HL-60 (cell line): ENCODE results near the gene KIZ.

Source experiments
- TF ChIP-seq, protein P1 (sequence below): IDR thresholded peaks from one replicate; pipeline ENCODE4 v1.5.1; 2011; ENCODE audit warnings: low read length, control low read depth, inconsistent platforms; ENCODE audit not compliant: insufficient read depth
- TF ChIP-seq, protein P2 (sequence below): IDR thresholded peaks from 2 replicates; pipeline ENCODE4 v1.6.1; 2012; ENCODE audit warnings: low read depth; ENCODE audit not compliant: insufficient replicate concordance

DNA sequence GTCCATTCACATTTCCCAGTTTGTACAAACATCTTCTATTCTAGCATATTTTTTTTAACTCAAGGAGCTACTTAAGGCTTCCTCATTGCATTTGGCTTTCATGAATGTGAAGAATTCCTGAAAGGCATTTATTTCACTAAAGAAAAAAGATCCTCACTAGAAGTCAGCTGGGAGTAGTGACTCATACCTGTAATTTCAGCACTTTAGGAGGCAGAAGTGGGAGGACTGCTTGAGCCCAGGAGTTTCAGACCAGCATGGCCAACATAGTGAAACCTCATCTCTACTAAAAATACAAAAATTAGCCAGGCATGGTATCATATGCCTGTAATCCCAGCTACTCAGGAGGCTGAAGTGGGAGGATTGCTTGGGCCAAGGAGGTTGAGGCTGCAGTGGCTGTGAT lies 146.4 kb downstream of the KIZ start:
- TF ChIP-seq, protein P1, sequence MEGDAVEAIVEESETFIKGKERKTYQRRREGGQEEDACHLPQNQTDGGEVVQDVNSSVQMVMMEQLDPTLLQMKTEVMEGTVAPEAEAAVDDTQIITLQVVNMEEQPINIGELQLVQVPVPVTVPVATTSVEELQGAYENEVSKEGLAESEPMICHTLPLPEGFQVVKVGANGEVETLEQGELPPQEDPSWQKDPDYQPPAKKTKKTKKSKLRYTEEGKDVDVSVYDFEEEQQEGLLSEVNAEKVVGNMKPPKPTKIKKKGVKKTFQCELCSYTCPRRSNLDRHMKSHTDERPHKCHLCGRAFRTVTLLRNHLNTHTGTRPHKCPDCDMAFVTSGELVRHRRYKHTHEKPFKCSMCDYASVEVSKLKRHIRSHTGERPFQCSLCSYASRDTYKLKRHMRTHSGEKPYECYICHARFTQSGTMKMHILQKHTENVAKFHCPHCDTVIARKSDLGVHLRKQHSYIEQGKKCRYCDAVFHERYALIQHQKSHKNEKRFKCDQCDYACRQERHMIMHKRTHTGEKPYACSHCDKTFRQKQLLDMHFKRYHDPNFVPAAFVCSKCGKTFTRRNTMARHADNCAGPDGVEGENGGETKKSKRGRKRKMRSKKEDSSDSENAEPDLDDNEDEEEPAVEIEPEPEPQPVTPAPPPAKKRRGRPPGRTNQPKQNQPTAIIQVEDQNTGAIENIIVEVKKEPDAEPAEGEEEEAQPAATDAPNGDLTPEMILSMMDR: no peak
- TF ChIP-seq, protein P2, sequence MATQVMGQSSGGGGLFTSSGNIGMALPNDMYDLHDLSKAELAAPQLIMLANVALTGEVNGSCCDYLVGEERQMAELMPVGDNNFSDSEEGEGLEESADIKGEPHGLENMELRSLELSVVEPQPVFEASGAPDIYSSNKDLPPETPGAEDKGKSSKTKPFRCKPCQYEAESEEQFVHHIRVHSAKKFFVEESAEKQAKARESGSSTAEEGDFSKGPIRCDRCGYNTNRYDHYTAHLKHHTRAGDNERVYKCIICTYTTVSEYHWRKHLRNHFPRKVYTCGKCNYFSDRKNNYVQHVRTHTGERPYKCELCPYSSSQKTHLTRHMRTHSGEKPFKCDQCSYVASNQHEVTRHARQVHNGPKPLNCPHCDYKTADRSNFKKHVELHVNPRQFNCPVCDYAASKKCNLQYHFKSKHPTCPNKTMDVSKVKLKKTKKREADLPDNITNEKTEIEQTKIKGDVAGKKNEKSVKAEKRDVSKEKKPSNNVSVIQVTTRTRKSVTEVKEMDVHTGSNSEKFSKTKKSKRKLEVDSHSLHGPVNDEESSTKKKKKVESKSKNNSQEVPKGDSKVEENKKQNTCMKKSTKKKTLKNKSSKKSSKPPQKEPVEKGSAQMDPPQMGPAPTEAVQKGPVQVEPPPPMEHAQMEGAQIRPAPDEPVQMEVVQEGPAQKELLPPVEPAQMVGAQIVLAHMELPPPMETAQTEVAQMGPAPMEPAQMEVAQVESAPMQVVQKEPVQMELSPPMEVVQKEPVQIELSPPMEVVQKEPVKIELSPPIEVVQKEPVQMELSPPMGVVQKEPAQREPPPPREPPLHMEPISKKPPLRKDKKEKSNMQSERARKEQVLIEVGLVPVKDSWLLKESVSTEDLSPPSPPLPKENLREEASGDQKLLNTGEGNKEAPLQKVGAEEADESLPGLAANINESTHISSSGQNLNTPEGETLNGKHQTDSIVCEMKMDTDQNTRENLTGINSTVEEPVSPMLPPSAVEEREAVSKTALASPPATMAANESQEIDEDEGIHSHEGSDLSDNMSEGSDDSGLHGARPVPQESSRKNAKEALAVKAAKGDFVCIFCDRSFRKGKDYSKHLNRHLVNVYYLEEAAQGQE: no peak
